Muscle of arm (tissue), 12 donors: Measurements from ENCODE around the gene ZFYVE27. TPM values are rescaled to one million over a fixed set of nuclear protein-coding genes. Genes with fewer than 3 reads are reported as not detected.

Experiments used
- DNase-seq: peaks from one replicate; pipeline ENCODE4 v3.0.0-alpha.2; 2013
- polyA plus RNA-seq, 12 donors: library from polyadenylated mRNA; unstranded; fragments of 120-200 nt; gene quantifications; one replicate each; pipeline ENCODE4 v1.2.1, GENCODE V29; 2013; ENCODE audit not compliant: insufficient read length in 12 of 12

The ZFYVE27 gene
- polyA plus RNA-seq, 12 donors = 10.2 to 23.6 (median 11.9) TPM; not detected in 1

GRCh38 chr10:97714401-97715258 is 22.3 kb upstream of the ZFYVE27 start:
- DNase-seq = peak; percentile 87

DNA sequence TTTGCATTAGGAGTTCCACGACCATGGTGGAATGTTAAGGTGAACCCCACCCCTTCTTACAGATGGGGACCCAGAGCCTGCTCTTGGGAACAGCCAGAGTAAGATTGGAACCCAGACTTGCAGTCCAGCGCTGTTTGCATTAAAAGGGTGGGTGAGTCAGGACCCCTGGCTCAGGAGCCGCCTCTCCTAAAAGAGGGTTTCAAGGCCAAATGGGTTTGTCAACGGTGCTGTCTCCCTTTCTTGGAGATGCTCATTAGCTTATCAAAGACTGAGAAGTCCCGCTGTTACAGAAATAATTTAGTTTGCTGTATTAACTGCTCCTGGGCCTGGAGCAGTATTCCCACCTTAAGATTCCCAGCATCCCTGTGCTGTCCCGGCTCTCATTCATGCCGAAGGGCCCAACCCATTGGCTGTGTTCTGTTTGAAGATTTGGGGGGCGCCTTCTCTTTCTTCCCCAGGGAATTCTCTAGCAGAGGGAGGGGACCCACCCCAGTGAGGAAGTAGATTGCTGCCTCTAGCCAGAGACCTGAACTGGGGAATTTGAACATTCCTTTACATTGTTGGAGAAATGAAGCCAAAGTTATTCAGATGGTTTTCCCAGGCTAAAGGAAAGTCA is 21.6 kb upstream of the ZFYVE27 start:
- DNase-seq = no peak

DNA sequence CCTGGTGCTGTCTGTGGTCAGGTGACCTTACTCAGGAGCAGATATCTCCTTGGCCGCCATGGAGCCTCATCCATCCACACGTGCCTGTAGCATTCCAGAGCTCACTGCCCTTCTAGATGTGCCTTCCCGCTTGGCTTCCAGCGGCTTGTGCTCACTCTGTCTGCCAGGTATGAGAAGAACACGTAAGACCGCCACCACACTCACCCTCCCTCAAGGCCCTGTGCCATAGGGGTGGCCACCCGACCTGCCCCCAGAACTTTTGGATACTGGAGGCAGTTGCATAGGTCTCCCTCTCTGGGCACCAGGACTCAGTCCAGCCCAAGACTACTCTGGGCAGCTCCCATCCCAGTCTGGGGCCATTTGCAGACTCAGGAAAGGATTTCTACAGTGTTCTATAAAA is 19.3 kb upstream of the ZFYVE27 start:
- no peak for DNase-seq

DNA sequence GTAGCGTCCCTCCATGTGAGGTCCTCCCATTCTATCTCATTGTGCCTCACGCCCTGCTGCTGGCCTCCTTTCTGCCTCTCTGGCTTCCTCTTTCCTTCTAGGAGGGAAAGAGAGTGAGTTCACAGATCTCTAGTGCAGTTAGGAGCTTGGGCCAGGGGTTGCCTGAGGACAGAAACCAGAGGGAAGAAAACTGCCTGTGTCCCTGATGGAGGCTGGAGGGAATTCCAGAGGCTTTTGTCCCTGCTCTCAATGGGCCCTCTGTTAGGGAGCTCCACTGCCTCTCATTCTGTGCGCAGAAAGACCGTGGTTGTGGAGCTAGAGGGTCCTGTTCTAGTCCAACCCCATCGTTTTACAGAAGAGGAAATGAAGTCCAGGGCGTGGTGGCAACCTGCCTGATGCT is 18.8 kb upstream of the ZFYVE27 start:
- DNase-seq = no peak

GRCh38 chr10:97718659-97719142 is 18.2 kb upstream of the ZFYVE27 start:
- no peak for DNase-seq

DNA sequence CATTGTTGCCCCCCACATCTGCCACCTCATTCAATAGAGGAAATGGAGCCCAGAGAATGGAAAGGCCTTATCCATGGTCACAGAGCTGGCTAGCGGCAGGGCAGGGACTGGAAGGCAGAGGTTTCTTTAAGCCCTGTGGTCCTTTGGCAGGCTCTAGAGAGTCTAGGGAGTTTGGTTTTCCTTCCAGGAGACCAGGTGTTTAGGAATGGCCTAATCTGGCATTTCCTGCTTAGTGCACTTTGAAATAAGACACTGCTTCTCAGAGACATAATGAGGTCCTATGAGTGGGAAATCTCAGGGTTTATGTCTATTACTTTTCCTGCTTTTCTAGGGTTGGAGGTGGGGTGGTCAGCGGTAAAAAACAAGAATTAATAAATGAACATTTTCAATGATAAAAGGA is 17.3 kb upstream of the ZFYVE27 start:
- no peak for DNase-seq

GRCh38 chr10:97721871-97722780 is 14.8 kb upstream of the ZFYVE27 start:
- no peak for DNase-seq

DNA sequence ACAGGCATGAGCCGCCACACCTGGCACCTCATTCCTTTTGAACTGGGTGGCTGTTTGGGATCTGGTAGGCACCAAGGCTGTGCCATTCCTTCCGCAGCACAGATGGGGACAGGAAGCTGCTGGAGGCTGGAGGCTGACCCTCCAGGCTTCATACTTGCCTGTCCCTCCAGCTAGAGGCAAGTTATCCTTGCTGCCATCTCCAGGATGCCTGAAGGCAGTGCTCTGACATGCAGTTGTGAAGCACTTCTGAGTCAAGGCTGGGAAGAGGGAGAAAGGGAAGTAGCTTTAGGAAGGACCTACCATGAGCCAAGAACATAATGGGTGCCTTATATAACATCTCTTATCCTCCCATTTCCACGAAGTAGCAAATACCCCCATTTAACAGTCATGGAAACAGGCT is 13.9 kb upstream of the ZFYVE27 start:
- DNase-seq = no peak

GRCh38 chr10:97724341-97724941 is 12.5 kb upstream of the ZFYVE27 start:
- DNase-seq = no peak

GRCh38 chr10:97726636-97727178 is 10.2 kb upstream of the ZFYVE27 start:
- DNase-seq = peak; percentile 62

GRCh38 chr10:97729014-97729413 is 7.9 kb upstream of the ZFYVE27 start:
- DNase-seq = no peak

GRCh38 chr10:97731346-97732051 is 5.4 kb upstream of the ZFYVE27 start:
- peak; percentile 77 for DNase-seq

DNA sequence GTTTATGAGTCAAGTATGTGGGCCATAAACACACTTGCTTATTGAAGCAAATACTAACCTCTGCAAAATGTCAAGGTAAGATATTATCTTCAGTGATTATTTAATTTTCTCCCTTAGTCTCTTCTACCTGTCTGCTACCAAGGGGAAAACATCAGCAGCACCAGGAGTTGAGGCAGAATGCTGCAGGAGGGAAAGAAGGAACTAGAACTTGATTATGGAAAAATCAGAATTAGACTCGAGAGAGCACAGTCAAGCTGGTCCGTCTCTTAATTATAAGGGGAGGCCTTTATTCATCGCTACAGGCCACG is 4.9 kb upstream of the ZFYVE27 start:
- DNase-seq = no peak

GRCh38 chr10:97733256-97733655 is 3.7 kb upstream of the ZFYVE27 start:
- no peak for DNase-seq

GRCh38 chr10:97734021-97734420 is 2.9 kb upstream of the ZFYVE27 start:
- DNase-seq = no peak

DNA sequence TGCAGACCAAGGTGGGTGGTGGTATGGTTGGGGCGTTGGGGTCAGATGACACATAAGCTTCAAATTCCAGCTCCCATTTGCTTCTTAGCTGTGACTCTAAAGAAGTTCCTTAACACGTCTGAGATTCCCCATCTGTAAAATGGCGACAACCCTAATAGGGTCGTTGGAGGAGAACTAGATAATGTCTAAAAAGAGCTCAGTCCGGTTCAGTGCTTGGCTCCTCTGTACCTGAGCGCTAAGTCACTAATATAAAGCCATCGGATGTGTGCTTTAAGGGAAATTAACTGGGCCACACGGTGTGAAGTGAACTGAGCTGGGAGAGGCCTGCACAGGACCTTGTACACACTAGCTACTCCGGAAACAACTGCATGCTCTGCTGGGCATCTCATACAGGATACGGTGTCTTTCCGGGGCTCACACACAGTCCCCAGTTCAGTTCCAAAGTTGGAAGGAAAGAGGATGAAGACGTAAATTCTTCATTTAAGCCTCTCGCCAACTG is 476 bp upstream of the ZFYVE27 start:
- no peak for DNase-seq

DNA sequence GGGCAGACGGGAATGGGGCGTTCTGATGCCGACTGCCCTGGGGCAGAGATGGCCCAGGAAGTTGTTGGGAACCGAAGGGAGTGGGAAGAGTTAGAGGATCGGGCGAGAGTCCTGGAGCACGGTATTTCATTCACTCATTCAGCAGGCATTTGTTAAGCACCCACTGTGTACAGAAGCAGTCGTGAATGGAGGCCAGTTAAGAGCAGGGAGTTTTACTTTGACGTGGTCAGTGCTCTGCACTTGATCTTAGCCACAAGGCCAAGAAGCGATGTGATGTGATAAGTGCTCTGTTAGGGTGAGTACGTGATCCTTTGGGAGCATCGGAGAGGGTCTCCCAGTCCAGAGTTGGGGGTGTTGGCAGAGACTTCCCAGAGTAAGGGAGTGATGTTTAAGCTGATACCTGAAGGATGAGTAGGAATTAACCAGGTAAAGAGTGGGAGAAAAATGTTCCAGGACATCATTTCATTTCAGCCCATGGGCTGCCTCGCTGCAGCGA is 890 bp downstream of the ZFYVE27 start:
- DNase-seq = no peak

GRCh38 chr10:97738616-97739015 is 1.7 kb downstream of the ZFYVE27 start:
- DNase-seq = no peak

- no peak for DNase-seq
These were observed 3.7 kb downstream of the ZFYVE27 start for GRCh38 chr10:97740613-97741012.

GRCh38 chr10:97743169-97743943 is 6.4 kb downstream of the ZFYVE27 start:
- no peak for DNase-seq
